Measurements from ENCODE around the gene PRR23A.

- TF ChIP-seq CTCF (IDR thresholded peaks at IDR 0.05) (no peak), EZH2phosphoT487 (IDR thresholded peaks at IDR 0.05) (no peak)
These were observed 33.1 kb downstream of the PRR23A start for GRCh38 chr3:138972941-138973340.
